ENCODE data around the gene LRRC66. TPM values are rescaled to one million over a fixed set of nuclear protein-coding genes. Genes with fewer than 3 reads are reported as not detected.

The LRRC66 gene
- total and polyA plus RNA-seq, 2 of the 13 experiments (the other 11 are each of a cell fraction or from before 2014, with no cell fraction given), result not detected

DNA sequence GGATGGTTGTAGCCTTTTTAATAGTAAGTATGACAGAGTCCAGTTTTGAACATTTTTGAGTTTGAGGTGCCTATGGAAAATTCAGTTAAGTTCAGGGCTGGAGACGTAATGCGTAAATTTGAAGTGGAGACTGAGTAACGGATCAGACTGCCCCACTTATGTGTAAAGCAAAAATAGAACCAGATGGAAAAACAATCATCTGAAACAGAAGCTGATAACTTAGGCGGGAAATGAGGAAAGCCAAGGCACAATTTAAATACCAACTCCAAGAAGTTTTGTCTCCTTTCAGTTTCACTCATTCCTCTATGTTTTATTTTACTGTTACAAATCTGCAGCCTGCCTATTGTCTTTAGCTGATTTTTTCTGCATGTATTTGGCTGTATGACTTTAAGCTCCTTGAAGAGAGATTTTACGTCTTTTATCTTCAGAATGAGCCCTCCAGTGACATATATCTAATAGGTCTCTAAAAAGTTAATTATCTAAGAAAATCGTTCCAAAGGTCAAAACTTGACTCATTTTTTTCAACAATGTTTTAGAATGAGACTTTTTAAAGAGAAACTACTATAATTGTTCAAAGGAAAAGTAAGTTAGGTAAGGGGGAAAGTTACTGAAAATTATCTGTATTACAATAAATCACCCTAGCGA is 16.8 kb upstream of the LRRC66 start:
- in situ Hi-C loops (cut with HindIII; ENCODE audit: extremely low pct_ligation_motif_present, low pct_unique_long_range_greater_than_20kb), result no loop called here
- Histone ChIP-seq H3K9ac (ENCODE audit: insufficient read depth, low read depth, low read length) (no peak overlapping the region), H3K4me3 (replicated peaks in 1 of 3; ENCODE audit: insufficient read depth in 1 of 3, low read depth in 2 of 3, low read length in 3 of 3) (peak overlapping the region in 2 of 3 experiments; percentile 77 to 81; a peak in 3 of 6 replicates), H3K4me1 (ENCODE audit: insufficient read depth, low read length) (peaks cover 30% of the 10 kb centered on the region), H3K36me3 (replicated peaks in 1 of 2; ENCODE audit: control insufficient read depth in 1 of 2, insufficient read depth in 2 of 2, low read length in 2 of 2) (no peaks in the 10 kb centered on the region), H4K20me1 (ENCODE audit: insufficient read depth, low read length) (no peaks in the 10 kb centered on the region), H3K27ac (ENCODE audit: extremely low read length, insufficient read depth, low read length) (no peak overlapping the region), H3K79me2 (ENCODE audit: insufficient read depth, low read length) (no peaks in the 10 kb centered on the region), H3K27me3 (ENCODE audit: control insufficient read depth in 1 of 2, insufficient read depth in 2 of 2, low read length in 2 of 2) (no peaks in the 10 kb centered on the region; a peak in 1 of 5 replicates), H2AFZ (ENCODE audit: low read length) (peak overlapping the region; percentile 62), H3K9me3 (ENCODE audit: low read length) (no peaks in the 10 kb centered on the region), H3K4me2 (ENCODE audit: low read depth, low read length) (peak overlapping the region; percentile 84)
- TF ChIP-seq, protein P1, sequence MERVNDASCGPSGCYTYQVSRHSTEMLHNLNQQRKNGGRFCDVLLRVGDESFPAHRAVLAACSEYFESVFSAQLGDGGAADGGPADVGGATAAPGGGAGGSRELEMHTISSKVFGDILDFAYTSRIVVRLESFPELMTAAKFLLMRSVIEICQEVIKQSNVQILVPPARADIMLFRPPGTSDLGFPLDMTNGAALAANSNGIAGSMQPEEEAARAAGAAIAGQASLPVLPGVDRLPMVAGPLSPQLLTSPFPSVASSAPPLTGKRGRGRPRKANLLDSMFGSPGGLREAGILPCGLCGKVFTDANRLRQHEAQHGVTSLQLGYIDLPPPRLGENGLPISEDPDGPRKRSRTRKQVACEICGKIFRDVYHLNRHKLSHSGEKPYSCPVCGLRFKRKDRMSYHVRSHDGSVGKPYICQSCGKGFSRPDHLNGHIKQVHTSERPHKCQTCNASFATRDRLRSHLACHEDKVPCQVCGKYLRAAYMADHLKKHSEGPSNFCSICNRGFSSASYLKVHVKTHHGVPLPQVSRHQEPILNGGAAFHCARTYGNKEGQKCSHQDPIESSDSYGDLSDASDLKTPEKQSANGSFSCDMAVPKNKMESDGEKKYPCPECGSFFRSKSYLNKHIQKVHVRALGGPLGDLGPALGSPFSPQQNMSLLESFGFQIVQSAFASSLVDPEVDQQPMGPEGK (CRISPR knock-in tag; IDR thresholded peaks at IDR 0.05), result no peak
- TF ChIP-seq, protein P2, sequence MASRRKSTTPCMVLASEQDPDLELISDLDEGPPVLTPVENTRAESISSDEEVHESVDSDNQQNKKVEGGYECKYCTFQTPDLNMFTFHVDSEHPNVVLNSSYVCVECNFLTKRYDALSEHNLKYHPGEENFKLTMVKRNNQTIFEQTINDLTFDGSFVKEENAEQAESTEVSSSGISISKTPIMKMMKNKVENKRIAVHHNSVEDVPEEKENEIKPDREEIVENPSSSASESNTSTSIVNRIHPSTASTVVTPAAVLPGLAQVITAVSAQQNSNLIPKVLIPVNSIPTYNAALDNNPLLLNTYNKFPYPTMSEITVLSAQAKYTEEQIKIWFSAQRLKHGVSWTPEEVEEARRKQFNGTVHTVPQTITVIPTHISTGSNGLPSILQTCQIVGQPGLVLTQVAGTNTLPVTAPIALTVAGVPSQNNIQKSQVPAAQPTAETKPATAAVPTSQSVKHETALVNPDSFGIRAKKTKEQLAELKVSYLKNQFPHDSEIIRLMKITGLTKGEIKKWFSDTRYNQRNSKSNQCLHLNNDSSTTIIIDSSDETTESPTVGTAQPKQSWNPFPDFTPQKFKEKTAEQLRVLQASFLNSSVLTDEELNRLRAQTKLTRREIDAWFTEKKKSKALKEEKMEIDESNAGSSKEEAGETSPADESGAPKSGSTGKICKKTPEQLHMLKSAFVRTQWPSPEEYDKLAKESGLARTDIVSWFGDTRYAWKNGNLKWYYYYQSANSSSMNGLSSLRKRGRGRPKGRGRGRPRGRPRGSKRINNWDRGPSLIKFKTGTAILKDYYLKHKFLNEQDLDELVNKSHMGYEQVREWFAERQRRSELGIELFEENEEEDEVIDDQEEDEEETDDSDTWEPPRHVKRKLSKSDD (CRISPR knock-in tag; IDR thresholded peaks at IDR 0.05; ENCODE audit: low read depth), result no peak
- TF ChIP-seq ZSCAN20 (CRISPR knock-in tag; IDR thresholded peaks at IDR 0.05; ENCODE audit: borderline replicate concordance) (no peak), TAF15 (IDR thresholded peaks at IDR 0.05; ENCODE audit: low read depth, low read length, poor library complexity, severe bottlenecking) (no peak)
- TSS peak; percentile 47 for BruUV-seq (replicated peaks)
- POLR2A ChIA-PET, result interaction anchor here (1.2 kb wide), 1 partner anchor 15 kb away, joined by 11 read pairs; no protein-coding TSS in a partner anchor
- DNase-seq (ENCODE audit: low spot score), result no peak
- no peak for ATAC-seq
- FAIRE-seq, result no peak
- 79% methylated on average over 7 of the region's 7 CpGs for WGBS (ENCODE audit: low lambda C conversion rate)
- intact Hi-C loops (cut with micrococcal nuclease; ENCODE audit: unreplicated experiment), result no loop called here
- CTCF ChIA-PET (ENCODE audit: low intra/inter-chr PET ratio, low total read pairs), result no interaction called here

Data from HepG2 (cell line).